ENCODE data around the gene COL25A1.
A peak's percentile ranks its signal among the peaks of the same experiment; 100 is the strongest.

Gene COL25A1

GRCh38 chr4:109295081-109295480 is 7.4 kb downstream of the COL25A1 start:
- DNase-seq (ENCODE audit: low read depth, low spot score) = no peak
- H3K4me3 ChIP-seq (ENCODE audit: low read length) = no peak overlapping the region

- no peak for DNase-seq (ENCODE audit: low read depth, low spot score)
- no peak overlapping the region for H3K4me3 ChIP-seq (ENCODE audit: low read length)
These were observed 7.9 kb downstream of the COL25A1 start for GRCh38 chr4:109294468-109295020.

- no peak overlapping the region for H3K4me3 ChIP-seq (ENCODE audit: low read length)
- DNase-seq (ENCODE audit: low read depth, low spot score) = peak; percentile 49
These were observed 8.5 kb downstream of the COL25A1 start for GRCh38 chr4:109294006-109294405.

- DNase-seq (ENCODE audit: low read depth, low spot score) = no peak
- H3K4me3 ChIP-seq (ENCODE audit: low read length) = no peak overlapping the region
These were observed 10.7 kb downstream of the COL25A1 start for GRCh38 chr4:109291707-109292238.

- H3K4me3 ChIP-seq (ENCODE audit: low read length) = no peak overlapping the region
- no peak for DNase-seq (ENCODE audit: low read depth, low spot score)
These were observed 11.5 kb downstream of the COL25A1 start for GRCh38 chr4:109290918-109291317.

GRCh38 chr4:109278594-109279031 is 23.8 kb downstream of the COL25A1 start:
- DNase-seq (ENCODE audit: low read depth, low spot score) = no peak
- no peak overlapping the region for H3K4me3 ChIP-seq (ENCODE audit: low read length)

- no peak for DNase-seq (ENCODE audit: low read depth, low spot score)
- no peak overlapping the region for H3K4me3 ChIP-seq (ENCODE audit: low read length)
These were observed 25.9 kb downstream of the COL25A1 start for GRCh38 chr4:109276482-109277095.

GRCh38 chr4:109275066-109275745 is 27.3 kb downstream of the COL25A1 start:
- no peak overlapping the region for H3K4me3 ChIP-seq (ENCODE audit: low read length)
- DNase-seq (ENCODE audit: low read depth, low spot score) = no peak

GRCh38 chr4:109266891-109267290 is 35.6 kb downstream of the COL25A1 start:
- DNase-seq (ENCODE audit: low read depth, low spot score) = no peak
- H3K4me3 ChIP-seq (ENCODE audit: low read length) = no peak overlapping the region

GRCh38 chr4:109266236-109266635 is 36.2 kb downstream of the COL25A1 start:
- DNase-seq (ENCODE audit: low read depth, low spot score) = no peak
- no peak overlapping the region for H3K4me3 ChIP-seq (ENCODE audit: low read length)

GRCh38 chr4:109263721-109264120 is 38.7 kb downstream of the COL25A1 start:
- no peak for DNase-seq (ENCODE audit: low read depth, low spot score)
- H3K4me3 ChIP-seq (ENCODE audit: low read length) = no peak overlapping the region

- DNase-seq (ENCODE audit: low read depth, low spot score) = no peak
- no peak overlapping the region for H3K4me3 ChIP-seq (ENCODE audit: low read length)
These were observed 45.6 kb downstream of the COL25A1 start for GRCh38 chr4:109256818-109257217.

GRCh38 chr4:109254845-109255244 is 47.6 kb downstream of the COL25A1 start:
- DNase-seq (ENCODE audit: low read depth, low spot score) = no peak

GRCh38 chr4:109251396-109251795 is 51.1 kb downstream of the COL25A1 start:
- DNase-seq (ENCODE audit: low read depth, low spot score) = no peak
- H3K4me3 ChIP-seq (ENCODE audit: low read length) = no peak overlapping the region

More at GRCh38 chr4:109254845-109255244, 47.6 kb downstream of the COL25A1 start:
- H3K4me3 ChIP-seq (ENCODE audit: low read length) = no peak overlapping the region

- no peak for DNase-seq (ENCODE audit: low read depth, low spot score)
- H3K4me3 ChIP-seq (ENCODE audit: low read length) = no peak overlapping the region
These were observed 54.0 kb downstream of the COL25A1 start for GRCh38 chr4:109248322-109248900.

- no peak for DNase-seq (ENCODE audit: low read depth, low spot score)
These were observed 58.6 kb downstream of the COL25A1 start for GRCh38 chr4:109243871-109244270.

GRCh38 chr4:109238746-109239145 is 63.7 kb downstream of the COL25A1 start:
- H3K4me3 ChIP-seq (ENCODE audit: low read length) = no peak overlapping the region
- DNase-seq (ENCODE audit: low read depth, low spot score) = no peak

More at GRCh38 chr4:109243871-109244270, 58.6 kb downstream of the COL25A1 start:
- H3K4me3 ChIP-seq (ENCODE audit: low read length) = no peak overlapping the region

- no peak for DNase-seq (ENCODE audit: low read depth, low spot score)
These were observed 66.8 kb downstream of the COL25A1 start for GRCh38 chr4:109235683-109236082.

GRCh38 chr4:109234596-109234995 is 67.9 kb downstream of the COL25A1 start:
- H3K4me3 ChIP-seq (ENCODE audit: low read length) = no peak overlapping the region
- DNase-seq (ENCODE audit: low read depth, low spot score) = no peak

More at GRCh38 chr4:109235683-109236082, 66.8 kb downstream of the COL25A1 start:
- H3K4me3 ChIP-seq (ENCODE audit: low read length) = no peak overlapping the region

- no peak overlapping the region for H3K4me3 ChIP-seq (ENCODE audit: low read length)
- no peak for DNase-seq (ENCODE audit: low read depth, low spot score)
These were observed 68.9 kb downstream of the COL25A1 start for GRCh38 chr4:109233570-109233969.
